ENCODE measurements around the gene NISCH.

GRCh38 chr3:52493232-52494017 is 38.0 kb downstream of the NISCH start:
- TF ChIP-seq CTCF (IDR thresholded peaks at IDR 0.05; ENCODE audit: low read length) (no peak), EZH2phosphoT487 (IDR thresholded peaks at IDR 0.05; ENCODE audit: low read length) (no peak)

All from MM.1S (cell line).